ENCODE measurements around the gene PAX2. TPM values are rescaled to one million over a fixed set of nuclear protein-coding genes. Genes with fewer than 3 reads are reported as not detected.

Gene PAX2
- total RNA-seq, 1 experiment from 2014 or later: not detected

- H3K23me2 ChIP-seq (ENCODE audit: insufficient read length, low read depth, low read length, poor library complexity, severe bottlenecking): no peaks in the 10 kb centered on the region
- no peak overlapping the region for H2AFZ ChIP-seq (ENCODE audit: low read length)
- H2BK5ac ChIP-seq (ENCODE audit: insufficient read length, low read length): no peak overlapping the region
- H3K18ac ChIP-seq (ENCODE audit: insufficient read length, low read depth, low read length): no peak overlapping the region
- H2BK120ac ChIP-seq (ENCODE audit: low read depth, low read length, poor library complexity, severe bottlenecking): no peak overlapping the region
- H3K23ac ChIP-seq (ENCODE audit: insufficient read length, low read depth, low read length): no peak overlapping the region
- Mint-ChIP-seq H3K36me3 (ENCODE audit: insufficient read depth in 1 of 3, low read depth in 3 of 3) (no peaks in the 10 kb centered on the region; a peak in 1 of 7 replicates), H3K27ac (no peak overlapping the region), H3K4me1 (no peaks in the 10 kb centered on the region), H3K9me3 (no peaks in the 10 kb centered on the region), H3K27me3 (ENCODE audit: low read depth) (peaks cover 88% of the 10 kb centered on the region), H3K4me3 (no peak overlapping the region)
- H2BK20ac ChIP-seq (ENCODE audit: low read depth, low read length, poor library complexity, severe bottlenecking): no peak overlapping the region
- H3K27ac ChIP-seq (ENCODE audit: insufficient read length, low read depth, low read length): no peak overlapping the region
- H3K14ac ChIP-seq (ENCODE audit: insufficient read depth, low read length): no peak overlapping the region
- peaks cover 3% of the 10 kb centered on the region; the same call in 1 of the 2 replicates for H3K27me3 ChIP-seq (ENCODE audit: insufficient read depth, low read length)
- H3K4ac ChIP-seq (ENCODE audit: low read depth, low read length): no peak overlapping the region
- no peak for DNase-seq
- H3K4me2 ChIP-seq (ENCODE audit: insufficient read depth, insufficient read length, low read length): no peak overlapping the region
- no peak overlapping the region for H3K56ac ChIP-seq (ENCODE audit: insufficient read length, low read depth, low read length)
- no peak overlapping the region for H4K5ac ChIP-seq (ENCODE audit: insufficient read length, low read depth, low read length)
- TF ChIP-seq CTCF (conservative IDR thresholded peaks at IDR 0.05): no peak
- H4K20me1 ChIP-seq (ENCODE audit: control insufficient read depth, insufficient read depth, insufficient read length): no peaks in the 10 kb centered on the region
- H3K79me1 ChIP-seq (ENCODE audit: insufficient read depth, low read depth, low read length, poor library complexity, severe bottlenecking): no peaks in the 10 kb centered on the region
- no peak overlapping the region for H4K91ac ChIP-seq (ENCODE audit: insufficient read length, low read depth, low read length)
- no peak overlapping the region for H2AK5ac ChIP-seq (ENCODE audit: insufficient read length, low read length)
- H2BK15ac ChIP-seq (ENCODE audit: low read depth, low read length): no peak overlapping the region
- H3K79me2 ChIP-seq (ENCODE audit: insufficient read depth, low read length): no peaks in the 10 kb centered on the region
- WGBS (ENCODE audit: extremely low coverage, insufficient read length, low lambda C conversion rate): no CpG with 5 or more reads among the region's 2 CpGs
- H2BK12ac ChIP-seq (ENCODE audit: insufficient read length, low read depth, low read length): no peak overlapping the region
- no peaks in the 10 kb centered on the region for H3K9me3 ChIP-seq (ENCODE audit: control insufficient read depth, low read depth, low read length)
- H4K8ac ChIP-seq (replicated peaks; ENCODE audit: insufficient read length, low read depth, low read length): no peak overlapping the region
- H3T11ph ChIP-seq (ENCODE audit: low read length): no peak overlapping the region
- no peak overlapping the region for H3K9ac ChIP-seq (ENCODE audit: extremely low read depth, insufficient read length, low read length)
- H3K4me1 ChIP-seq (ENCODE audit: insufficient read depth, low read length): no peaks in the 10 kb centered on the region
Measured at GRCh38 chr10:100848770-100849169, 103.4 kb downstream of the PAX2 start.
